ENCODE results near the gene SDF2L1. TPM values are rescaled to one million over a fixed set of nuclear protein-coding genes. Genes with fewer than 3 reads are reported as not detected.

Gene SDF2L1
- total and polyA plus RNA-seq, 10 of the 15 experiments (the other 5 are each of a cell fraction or from before 2014, with no cell fraction given), result 3.0 to 214 (median 55.5) TPM

GRCh38 chr22:21690401-21690801 is 48.3 kb downstream of the SDF2L1 start:
- FAIRE-seq (peak; percentile 86), DNase-seq (ENCODE audit: low read depth, low spot score) (peak; percentile 30), ATAC-seq (peak; percentile 81)
- SMC1A ChIA-PET (ENCODE audit: uncharacterized antibody, unreplicated experiment), result interaction anchor here (1.1 kb wide), 1 partner anchor 19 kb away, joined by 3 read pairs; no protein-coding TSS in a partner anchor
- no peak overlapping the region for H2AFZ ChIP-seq (ENCODE audit: control insufficient read depth, low read depth, low read length)
- WGBS (ENCODE audit: insufficient coverage, insufficient replicate concordance, low lambda C conversion rate, missing lambda C conversion rate), result 62% methylated on average over 5 of the region's 5 CpGs
- no peaks in the 10 kb centered on the region for H3K79me2 ChIP-seq (ENCODE audit: control insufficient read depth, insufficient read depth, low read length)
- BruUV-seq (replicated peaks), result TSS peak; percentile 59
- H3K36me3 ChIP-seq (ENCODE audit: control insufficient read depth in 2 of 2, insufficient read depth in 2 of 2, low read length in 1 of 2), result peaks cover 8 to 30% of the 10 kb centered on the region in 2 experiments; a peak in 3 of 4 replicates
- intact Hi-C loops (cut with micrococcal nuclease; ENCODE audit: unreplicated experiment), result no loop called here
- CTCF ChIA-PET, result no interaction called here
- H3K4me1 ChIP-seq (ENCODE audit: control insufficient read depth, insufficient read depth, low read length), result peaks cover 27% of the 10 kb centered on the region
- H3K27me3 ChIP-seq (replicated peaks in 1 of 2; ENCODE audit: control insufficient read depth in 2 of 2, insufficient read depth in 2 of 2, low read length in 1 of 2), result no peaks in the 10 kb centered on the region
- no peak overlapping the region for H3K4me3 ChIP-seq
- H4K20me1 ChIP-seq (ENCODE audit: control insufficient read depth, insufficient read depth), result no peaks in the 10 kb centered on the region
- H3K9ac ChIP-seq (ENCODE audit: control insufficient read depth, insufficient read depth, low read length), result no peak overlapping the region
- H3K4me2 ChIP-seq (ENCODE audit: control insufficient read depth, insufficient read depth), result no peak overlapping the region
- POLR2A ChIA-PET, result no interaction called here
- RAD21 ChIA-PET (ENCODE audit: unreplicated experiment), result no interaction called here
- H3K9me3 ChIP-seq (replicated peaks; ENCODE audit: control insufficient read depth, insufficient read depth, low read length), result no peaks in the 10 kb centered on the region
- H3K27ac ChIP-seq (ENCODE audit: control insufficient read depth, insufficient read depth), result no peak overlapping the region
- in situ Hi-C loops (cut with MboI), result no loop called here
- TF ChIP-seq PML (IDR thresholded peaks at IDR 0.05; ENCODE audit: low read length) (no peak), USF2 (IDR thresholded peaks at IDR 0.05; ENCODE audit: borderline replicate concordance, low read depth, low read length) (no peak), RBBP5 (conservative IDR thresholded peaks at IDR 0.05) (no peak), TAF1 (IDR thresholded peaks at IDR 0.05; ENCODE audit: borderline replicate concordance, low read depth, low read length) (no peak), MXI1 (IDR thresholded peaks at IDR 0.05; ENCODE audit: low read depth, low read length) (no peak), CREB1 (IDR thresholded peaks at IDR 0.05; ENCODE audit: low read depth) (no peak), MTA2 (IDR thresholded peaks at IDR 0.05; ENCODE audit: low read depth) (peak; percentile 26; the same call in 1 of the 2 replicates), BRCA1 (IDR thresholded peaks at IDR 0.05; ENCODE audit: low read depth, low read length) (no peak), SPI1 (IDR thresholded peaks at IDR 0.05; ENCODE audit: borderline replicate concordance, insufficient read depth, low read depth, low read length) (peak; percentile 19; the same call in 1 of the 2 replicates), WRNIP1 (IDR thresholded peaks at IDR 0.05; ENCODE audit: borderline replicate concordance, low read depth, low read length) (no peak), POLR2AphosphoS2 (IDR thresholded peaks at IDR 0.05; ENCODE audit: low read depth, low read length) (no peak), SIN3A (IDR thresholded peaks at IDR 0.05; ENCODE audit: low read depth, low read length) (no peak), BHLHE40 (IDR thresholded peaks at IDR 0.05; ENCODE audit: borderline replicate concordance in 1 of 2, low read depth in 2 of 2, low read length in 1 of 2) (peak in 1 of 2 experiments; percentile 15; a peak in 1 of 4 replicates), TARDBP (IDR thresholded peaks at IDR 0.05; ENCODE audit: borderline replicate concordance) (no peak), IKZF2 (IDR thresholded peaks at IDR 0.05) (peak; percentile 37 to 51; a peak in 2 of 4 replicates), NR2F1 (conservative IDR thresholded peaks at IDR 0.05) (0 out of 2 replicates have a peak, but pooled peaks have one; percentile 26), TCF12 (IDR thresholded peaks at IDR 0.05; ENCODE audit: low read depth, low read length) (0 out of 2 replicates have a peak, but pooled peaks have one; percentile 10), NR2C2 (IDR thresholded peaks at IDR 0.05; ENCODE audit: borderline replicate concordance, control insufficient read depth, insufficient read length, low read depth) (no peak)
- TF ChIP-seq, protein P1, sequence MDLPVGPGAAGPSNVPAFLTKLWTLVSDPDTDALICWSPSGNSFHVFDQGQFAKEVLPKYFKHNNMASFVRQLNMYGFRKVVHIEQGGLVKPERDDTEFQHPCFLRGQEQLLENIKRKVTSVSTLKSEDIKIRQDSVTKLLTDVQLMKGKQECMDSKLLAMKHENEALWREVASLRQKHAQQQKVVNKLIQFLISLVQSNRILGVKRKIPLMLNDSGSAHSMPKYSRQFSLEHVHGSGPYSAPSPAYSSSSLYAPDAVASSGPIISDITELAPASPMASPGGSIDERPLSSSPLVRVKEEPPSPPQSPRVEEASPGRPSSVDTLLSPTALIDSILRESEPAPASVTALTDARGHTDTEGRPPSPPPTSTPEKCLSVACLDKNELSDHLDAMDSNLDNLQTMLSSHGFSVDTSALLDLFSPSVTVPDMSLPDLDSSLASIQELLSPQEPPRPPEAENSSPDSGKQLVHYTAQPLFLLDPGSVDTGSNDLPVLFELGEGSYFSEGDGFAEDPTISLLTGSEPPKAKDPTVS (IDR thresholded peaks at IDR 0.05; ENCODE audit: low read depth, low read length), result no peak
- TF ChIP-seq, protein P2, sequence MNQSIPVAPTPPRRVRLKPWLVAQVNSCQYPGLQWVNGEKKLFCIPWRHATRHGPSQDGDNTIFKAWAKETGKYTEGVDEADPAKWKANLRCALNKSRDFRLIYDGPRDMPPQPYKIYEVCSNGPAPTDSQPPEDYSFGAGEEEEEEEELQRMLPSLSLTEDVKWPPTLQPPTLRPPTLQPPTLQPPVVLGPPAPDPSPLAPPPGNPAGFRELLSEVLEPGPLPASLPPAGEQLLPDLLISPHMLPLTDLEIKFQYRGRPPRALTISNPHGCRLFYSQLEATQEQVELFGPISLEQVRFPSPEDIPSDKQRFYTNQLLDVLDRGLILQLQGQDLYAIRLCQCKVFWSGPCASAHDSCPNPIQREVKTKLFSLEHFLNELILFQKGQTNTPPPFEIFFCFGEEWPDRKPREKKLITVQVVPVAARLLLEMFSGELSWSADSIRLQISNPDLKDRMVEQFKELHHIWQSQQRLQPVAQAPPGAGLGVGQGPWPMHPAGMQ (IDR thresholded peaks at IDR 0.05; ENCODE audit: borderline replicate concordance), result no peak
- TF ChIP-seq, protein P3, sequence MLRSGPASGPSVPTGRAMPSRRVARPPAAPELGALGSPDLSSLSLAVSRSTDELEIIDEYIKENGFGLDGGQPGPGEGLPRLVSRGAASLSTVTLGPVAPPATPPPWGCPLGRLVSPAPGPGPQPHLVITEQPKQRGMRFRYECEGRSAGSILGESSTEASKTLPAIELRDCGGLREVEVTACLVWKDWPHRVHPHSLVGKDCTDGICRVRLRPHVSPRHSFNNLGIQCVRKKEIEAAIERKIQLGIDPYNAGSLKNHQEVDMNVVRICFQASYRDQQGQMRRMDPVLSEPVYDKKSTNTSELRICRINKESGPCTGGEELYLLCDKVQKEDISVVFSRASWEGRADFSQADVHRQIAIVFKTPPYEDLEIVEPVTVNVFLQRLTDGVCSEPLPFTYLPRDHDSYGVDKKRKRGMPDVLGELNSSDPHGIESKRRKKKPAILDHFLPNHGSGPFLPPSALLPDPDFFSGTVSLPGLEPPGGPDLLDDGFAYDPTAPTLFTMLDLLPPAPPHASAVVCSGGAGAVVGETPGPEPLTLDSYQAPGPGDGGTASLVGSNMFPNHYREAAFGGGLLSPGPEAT (IDR thresholded peaks at IDR 0.05; ENCODE audit: low read depth), result 0 out of 2 replicates have a peak, but pooled peaks have one; percentile 34

Measured in GM12878 (cell line).